Gastroesophageal sphincter (tissue), 4 donors: ENCODE measurements around the gene CD84. TPM values are rescaled to one million over a fixed set of nuclear protein-coding genes. Genes with fewer than 3 reads are reported as not detected.
"Not testable (repeated sequence)": the region's sequence is repeated elsewhere in the genome, so short reads cannot be mapped to it uniquely, and the experiment has no call there.

Source experiments
- ATAC-seq: fragments of 150-250 bp; one replicate; pipeline ENCODE4 v1.9.1; 2016; ENCODE audit warnings: mild to moderate bottlenecking, moderate library complexity
- H3K27ac ChIP-seq, 4 donors: fragments of 200-600 bp; sonication (generic) in 3 of 4; 1 replicate in 3 of 4; 2 replicates in 1 of 4; pipeline ENCODE4 v1.5.1; 2016 to 2019
- H3K27me3 ChIP-seq: fragments of 200-600 bp; sonication (generic); one replicate; pipeline ENCODE4 v1.5.1; 2019
- H3K36me3 ChIP-seq, 2 donors: fragments of 200-600 bp; sonication (generic); one replicate each; pipeline ENCODE4 v1.5.1; 2019; ENCODE audit warnings: control low read depth in 1 of 2
- H3K4me1 ChIP-seq, 3 donors: fragments of 200-600 bp; sonication (generic); 1 replicate in 2 of 3; 2 replicates in 1 of 3; pipeline ENCODE4 v1.5.1; 2016 to 2019; ENCODE audit warnings: control low read depth in 2 of 3
- H3K4me3 ChIP-seq, 2 donors: fragments of 200-600 bp; sonication (generic); one replicate each; pipeline ENCODE4 v1.5.1; 2019; ENCODE audit warnings: mild to moderate bottlenecking in 1 of 2, moderate library complexity in 1 of 2
- H3K9me3 ChIP-seq, 3 donors: fragments of 200-600 bp; sonication (generic); one replicate each; pipeline ENCODE4 v1.5.1; 2017 to 2019; ENCODE audit warnings: control low read depth in 2 of 3
- CTCF ChIP-seq, 4 experiments: fragments of 200-600 bp in 2 of 4; fragments of 450-650 bp in 2 of 4; sonication (generic) in 1 of 4; IDR thresholded peaks; one replicate each; pipeline ENCODE4 v1.5.1; 2017 to 2019; ENCODE audit warnings: antibody characterized with exemption in 4 of 4, mild to moderate bottlenecking in 2 of 4, moderate library complexity in 2 of 4
- EP300 ChIP-seq: sonication (generic); formaldehyde crosslinking; IDR thresholded peaks from one replicate; pipeline ENCODE4 v1.6.1; 2017; ENCODE audit warnings: antibody characterized with exemption, mild to moderate bottlenecking
- POLR2A ChIP-seq, 2 donors: fragments of 450-650 bp; IDR thresholded peaks; one replicate each; pipeline ENCODE4 v1.6.1; 2017; ENCODE audit warnings: antibody characterized with exemption in 2 of 2, mild to moderate bottlenecking in 2 of 2, moderate library complexity in 1 of 2
- POLR2AphosphoS5 ChIP-seq: sonication (generic); formaldehyde crosslinking; IDR thresholded peaks from one replicate; pipeline ENCODE4 v1.6.1; 2017; ENCODE audit warnings: antibody characterized with exemption
- WGBS, 2 donors: methylation state at CpG; one replicate each; pipeline ENCODE4 v1.1.5; 2018; ENCODE audit warnings: low coverage in 1 of 2; 5-methylcytosine and 5-hydroxymethylcytosine counted together
- total RNA-seq, 4 donors: library from RNA; depleted of rRNA; stranded (reverse); fragments of >200 nt; gene quantifications; one replicate each; pipeline ENCODE4 v1.1.0, GENCODE V29; 2016

The CD84 gene
- total RNA-seq, 4 donors from 2014 or later, result 3.0 to 6.7 (median 4.3) TPM

GRCh38 chr1:160597051-160597450 lies 17.8 kb upstream of the CD84 start:
- no peak overlapping the region for H3K27ac ChIP-seq
- no peak for ATAC-seq
- peaks cover 0 to 45% (median 0%) of the 10 kb centered on the region in 3 donors for H3K9me3 ChIP-seq
- TF ChIP-seq EP300, result no peak
- TF ChIP-seq CTCF (IDR thresholded peaks at IDR 0.05), result no peak
- TF ChIP-seq POLR2AphosphoS5, result no peak
- TF ChIP-seq POLR2A (IDR thresholded peaks at IDR 0.05), result no peak
- H3K4me1 ChIP-seq, result no peaks in the 10 kb centered on the region
- WGBS, 2 donors, result 88 to 100% methylated on average over 1 of the region's 1 CpG
- no peaks in the 10 kb centered on the region for H3K36me3 ChIP-seq
- H3K4me3 ChIP-seq, result no peak overlapping the region
- no peaks in the 10 kb centered on the region for H3K27me3 ChIP-seq

- H3K4me3 ChIP-seq, result no peak overlapping the region
- no peaks in the 10 kb centered on the region for H3K4me1 ChIP-seq
- WGBS, 2 donors, result 90 to 100% methylated on average over 1 of the region's 1 CpG
- no peaks in the 10 kb centered on the region for H3K36me3 ChIP-seq
- ATAC-seq, result no peak
- no peak for TF ChIP-seq CTCF (IDR thresholded peaks at IDR 0.05)
- no peak for TF ChIP-seq POLR2AphosphoS5
- TF ChIP-seq EP300, result no peak
- no peak for TF ChIP-seq POLR2A (IDR thresholded peaks at IDR 0.05)
- no peaks in the 10 kb centered on the region for H3K27me3 ChIP-seq
- peaks cover 0 to 19% (median 0%) of the 10 kb centered on the region in 3 donors for H3K9me3 ChIP-seq
- H3K27ac ChIP-seq, result no peak overlapping the region
Measured at GRCh38 chr1:160590488-160590887, 11.2 kb upstream of the CD84 start.

DNA sequence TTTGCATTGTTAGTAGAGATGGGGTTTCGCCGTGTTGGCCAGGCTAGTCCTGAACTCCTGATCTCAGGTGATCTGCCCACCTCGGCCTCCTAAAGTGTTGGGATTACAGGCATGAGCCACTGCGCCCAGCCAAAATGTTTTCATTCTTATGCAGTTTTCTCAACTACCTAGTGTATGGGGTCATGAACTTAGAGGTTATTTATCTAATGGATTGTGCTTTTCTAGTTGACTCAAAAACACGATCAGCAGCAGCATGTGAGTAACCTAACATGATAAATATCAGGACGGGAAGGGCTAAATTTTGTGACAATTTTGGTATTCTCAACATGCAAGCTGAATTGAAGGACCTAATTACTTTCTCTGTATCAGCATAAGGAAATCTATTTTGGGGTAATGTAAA lies 9.2 kb upstream of the CD84 start:
- 32 to 62% methylated on average over 2 of the region's 6 CpGs for WGBS, 2 donors
- H3K4me3 ChIP-seq, result no peak overlapping the region
- no peak overlapping the region for H3K27ac ChIP-seq
- H3K36me3 ChIP-seq, result no peaks in the 10 kb centered on the region
- no peaks in the 10 kb centered on the region for H3K4me1 ChIP-seq
- peaks cover 0 to 23% (median 0%) of the 10 kb centered on the region in 3 donors for H3K9me3 ChIP-seq
- no peaks in the 10 kb centered on the region for H3K27me3 ChIP-seq
- TF ChIP-seq POLR2A (IDR thresholded peaks at IDR 0.05) (no peak), POLR2AphosphoS5 (no peak), CTCF (IDR thresholded peaks at IDR 0.05) (no peak), EP300 (no peak)
- ATAC-seq, result no peak

DNA sequence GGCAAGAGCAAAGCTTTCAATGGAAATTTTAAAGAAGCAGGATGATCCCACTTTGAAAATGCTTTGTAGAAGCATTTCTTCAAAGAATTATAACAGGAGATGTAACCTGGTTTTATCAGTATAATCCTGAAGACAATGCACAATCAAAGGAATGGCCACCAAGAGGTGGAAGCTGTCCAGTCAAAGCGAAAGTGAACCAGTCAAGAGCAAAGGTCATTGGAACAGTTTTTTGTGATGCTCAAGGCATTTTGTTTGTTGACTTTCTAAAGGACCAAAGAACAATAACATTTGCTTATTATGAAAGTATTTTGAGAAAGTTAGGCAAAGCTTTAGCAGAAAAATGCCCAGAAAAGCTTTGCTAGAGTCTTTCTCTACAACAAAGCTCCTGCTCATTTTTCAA lies 5.5 kb upstream of the CD84 start:
- Histone ChIP-seq H3K27ac (no peak overlapping the region), H3K4me1 (no peaks in the 10 kb centered on the region), H3K36me3 (no peaks in the 10 kb centered on the region), H3K4me3 (no peak overlapping the region), H3K27me3 (no peaks in the 10 kb centered on the region), H3K9me3 (peaks cover 0 to 15% (median 0%) of the 10 kb centered on the region in 3 donors)
- no peak for TF ChIP-seq EP300
- no peak for ATAC-seq
- WGBS, 2 donors, result 63 to 89% methylated on average over 1 of the region's 1 CpG

DNA sequence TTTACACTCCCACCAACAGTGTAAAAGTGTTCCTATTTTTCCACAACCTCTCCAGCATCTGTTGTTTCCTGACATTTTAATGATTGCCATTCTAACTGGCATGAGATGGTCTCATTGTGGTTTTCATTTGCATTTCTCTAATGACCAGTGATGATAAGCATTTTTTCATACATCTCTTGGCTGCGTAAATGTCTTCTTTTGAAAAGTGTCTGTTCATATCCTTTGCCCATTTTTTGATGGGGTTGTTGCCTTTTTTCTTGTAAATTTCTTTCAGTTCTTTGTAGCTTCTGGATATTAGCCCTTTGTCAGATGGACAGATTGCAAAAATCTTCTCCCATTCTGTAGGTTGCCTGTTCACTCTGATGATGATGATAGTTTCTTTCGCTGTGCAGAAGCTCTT lies 3.7 kb upstream of the CD84 start:
- H3K9me3 ChIP-seq, result peaks cover 0 to 15% (median 0%) of the 10 kb centered on the region in 3 donors
- H3K4me1 ChIP-seq, H3K36me3 ChIP-seq, H3K27me3 ChIP-seq, ATAC-seq, H3K27ac ChIP-seq, H3K4me3 ChIP-seq: not testable (repeated sequence)
- 86 to 95% methylated on average over 2 of the region's 2 CpGs for WGBS, 2 donors

DNA sequence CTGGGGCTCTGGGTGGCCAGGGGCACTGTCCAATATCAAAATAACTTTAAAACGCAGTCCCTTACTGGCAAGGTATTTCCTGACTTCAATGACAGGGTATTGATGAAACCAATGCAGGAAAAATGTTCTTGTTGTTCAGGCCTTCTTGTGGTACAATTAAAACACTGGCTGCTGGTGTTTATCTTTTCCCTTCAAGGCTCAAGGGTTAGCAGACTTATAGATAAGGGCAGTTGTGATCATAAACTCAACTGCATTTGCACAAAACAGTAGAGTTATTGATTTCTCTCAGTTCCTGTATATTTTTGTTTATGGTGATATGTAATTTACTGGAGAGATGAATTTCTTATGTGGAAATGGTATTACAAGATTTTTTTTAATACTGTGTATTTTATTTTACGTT lies 2.7 kb upstream of the CD84 start:
- ATAC-seq, result no peak
- TF ChIP-seq POLR2A (IDR thresholded peaks at IDR 0.05) (no peak), EP300 (no peak), CTCF (IDR thresholded peaks at IDR 0.05) (no peak), POLR2AphosphoS5 (no peak)
- no peaks in the 10 kb centered on the region for H3K36me3 ChIP-seq
- H3K4me1 ChIP-seq, result no peaks in the 10 kb centered on the region
- H3K9me3 ChIP-seq, result peaks cover 0 to 15% (median 0%) of the 10 kb centered on the region in 3 donors
- no peak overlapping the region for H3K4me3 ChIP-seq
- WGBS, 2 donors, result 69 to 82% methylated on average over 2 of the region's 2 CpGs
- H3K27me3 ChIP-seq, result no peaks in the 10 kb centered on the region
- no peak overlapping the region for H3K27ac ChIP-seq
